ENCODE measurements around the gene GGA1. TPM values are rescaled to one million over a fixed set of nuclear protein-coding genes. Genes with fewer than 3 reads are reported as not detected.

Gene GGA1
- total RNA-seq, 3 donors from 2014 or later = 73.3 to 79.5 (median 77.3) TPM

GRCh38 chr22:37626556-37627075 is 18.0 kb downstream of the GGA1 start:
- Mint-ChIP-seq H3K27me3 (ENCODE audit: low read depth) (no peaks in the 10 kb centered on the region), H3K9me3 (no peaks in the 10 kb centered on the region), H3K4me1 (ENCODE audit: low read depth) (peaks cover 53% of the 10 kb centered on the region), H3K36me3 (ENCODE audit: insufficient read depth) (peaks cover 7% of the 10 kb centered on the region), H3K4me3 (peak overlapping the region; percentile 56)
- ATAC-seq (no peak), DNase-seq (no peak)

GRCh38 chr22:37627121-37627520 is 18.5 kb downstream of the GGA1 start:
- peak; percentile 6 to 27 for ATAC-seq
- H3K27me3 Mint-ChIP-seq (ENCODE audit: low read depth) = no peaks in the 10 kb centered on the region
- H3K36me3 Mint-ChIP-seq (ENCODE audit: insufficient read depth) = peaks cover 7% of the 10 kb centered on the region
- H3K9me3 Mint-ChIP-seq = no peaks in the 10 kb centered on the region
- peak overlapping the region; percentile 56 for H3K4me3 Mint-ChIP-seq
- peaks cover 58% of the 10 kb centered on the region for H3K4me1 Mint-ChIP-seq (ENCODE audit: low read depth)
- no peak for DNase-seq

GRCh38 chr22:37627545-37627944 is 18.9 kb downstream of the GGA1 start:
- peaks cover 59% of the 10 kb centered on the region for H3K4me1 Mint-ChIP-seq (ENCODE audit: low read depth)
- no peaks in the 10 kb centered on the region for H3K27me3 Mint-ChIP-seq (ENCODE audit: low read depth)
- peaks cover 7% of the 10 kb centered on the region for H3K36me3 Mint-ChIP-seq (ENCODE audit: insufficient read depth)
- ATAC-seq = peak; percentile 64 to 71
- peak; percentile 31 for DNase-seq
- H3K4me3 Mint-ChIP-seq = peak overlapping the region; percentile 56
- H3K9me3 Mint-ChIP-seq = no peaks in the 10 kb centered on the region

GRCh38 chr22:37628830-37629229 is 20.2 kb downstream of the GGA1 start:
- Mint-ChIP-seq H3K36me3 (ENCODE audit: insufficient read depth) (peaks cover 4% of the 10 kb centered on the region), H3K4me3 (no peak overlapping the region), H3K4me1 (ENCODE audit: low read depth) (peaks cover 61% of the 10 kb centered on the region)

GRCh38 chr22:37629928-37630327 is 21.3 kb downstream of the GGA1 start:
- Mint-ChIP-seq H3K27me3 (ENCODE audit: low read depth) (no peaks in the 10 kb centered on the region), H3K9me3 (no peaks in the 10 kb centered on the region), H3K4me3 (no peak overlapping the region), H3K4me1 (ENCODE audit: low read depth) (peaks cover 65% of the 10 kb centered on the region), H3K36me3 (ENCODE audit: insufficient read depth) (peaks cover 3% of the 10 kb centered on the region)
- ATAC-seq = no peak
- DNase-seq = no peak

More at GRCh38 chr22:37628830-37629229, 20.2 kb downstream of the GGA1 start:
- Mint-ChIP-seq H3K27me3 (ENCODE audit: low read depth) (no peaks in the 10 kb centered on the region), H3K9me3 (no peaks in the 10 kb centered on the region)
- ATAC-seq = no peak
- DNase-seq = no peak

- H3K4me3 Mint-ChIP-seq = no peak overlapping the region
Observed at GRCh38 chr22:37630839-37631435, 22.3 kb downstream of the GGA1 start.

GRCh38 chr22:37631448-37632173 is 23.0 kb downstream of the GGA1 start:
- ATAC-seq = no peak
- Mint-ChIP-seq H3K4me3 (peak overlapping the region; percentile 46), H3K4me1 (ENCODE audit: low read depth) (peaks cover 64% of the 10 kb centered on the region), H3K36me3 (ENCODE audit: insufficient read depth) (no peaks in the 10 kb centered on the region), H3K27me3 (ENCODE audit: low read depth) (no peaks in the 10 kb centered on the region), H3K9me3 (no peaks in the 10 kb centered on the region)
- no peak for DNase-seq

More at GRCh38 chr22:37630839-37631435, 22.3 kb downstream of the GGA1 start:
- ATAC-seq = no peak
- no peak for DNase-seq
- Mint-ChIP-seq H3K27me3 (ENCODE audit: low read depth) (no peaks in the 10 kb centered on the region), H3K9me3 (no peaks in the 10 kb centered on the region), H3K36me3 (ENCODE audit: insufficient read depth) (no peaks in the 10 kb centered on the region), H3K4me1 (ENCODE audit: low read depth) (peaks cover 65% of the 10 kb centered on the region)

- peaks cover 64% of the 10 kb centered on the region for H3K4me1 Mint-ChIP-seq (ENCODE audit: low read depth)
- H3K9me3 Mint-ChIP-seq = no peaks in the 10 kb centered on the region
- ATAC-seq (no peak), DNase-seq (no peak)
- H3K27me3 Mint-ChIP-seq (ENCODE audit: low read depth) = no peaks in the 10 kb centered on the region
- no peaks in the 10 kb centered on the region for H3K36me3 Mint-ChIP-seq (ENCODE audit: insufficient read depth)
- H3K4me3 Mint-ChIP-seq = peak overlapping the region; percentile 65
Observed at GRCh38 chr22:37632174-37633088, 23.8 kb downstream of the GGA1 start.

- no peaks in the 10 kb centered on the region for H3K36me3 Mint-ChIP-seq (ENCODE audit: insufficient read depth)
- no peaks in the 10 kb centered on the region for H3K27me3 Mint-ChIP-seq (ENCODE audit: low read depth)
- peaks cover 64% of the 10 kb centered on the region for H3K4me1 Mint-ChIP-seq (ENCODE audit: low read depth)
- H3K4me3 Mint-ChIP-seq = peak overlapping the region; percentile 65
- no peaks in the 10 kb centered on the region for H3K9me3 Mint-ChIP-seq
- ATAC-seq (peak; percentile 49 to 58), DNase-seq (no peak)
Observed at GRCh38 chr22:37633089-37633624, 24.5 kb downstream of the GGA1 start.

- H3K9me3 Mint-ChIP-seq = no peaks in the 10 kb centered on the region
- peak; percentile 70 to 75 for ATAC-seq
- H3K4me1 Mint-ChIP-seq (ENCODE audit: low read depth) = peaks cover 65% of the 10 kb centered on the region
- H3K27me3 Mint-ChIP-seq (ENCODE audit: low read depth) = no peaks in the 10 kb centered on the region
- DNase-seq = peak; percentile 36
- no peaks in the 10 kb centered on the region for H3K36me3 Mint-ChIP-seq (ENCODE audit: insufficient read depth)
- H3K4me3 Mint-ChIP-seq = peak overlapping the region; percentile 65
Observed at GRCh38 chr22:37633625-37634416, 25.2 kb downstream of the GGA1 start.

GRCh38 chr22:37634417-37634924 is 25.8 kb downstream of the GGA1 start:
- no peaks in the 10 kb centered on the region for H3K36me3 Mint-ChIP-seq (ENCODE audit: insufficient read depth)
- DNase-seq (no peak), ATAC-seq (no peak)

GRCh38 chr22:37635157-37635556 is 26.5 kb downstream of the GGA1 start:
- DNase-seq (no peak), ATAC-seq (no peak)
- Mint-ChIP-seq H3K9me3 (no peaks in the 10 kb centered on the region), H3K4me1 (ENCODE audit: low read depth) (peaks cover 65% of the 10 kb centered on the region), H3K27me3 (ENCODE audit: low read depth) (no peaks in the 10 kb centered on the region), H3K4me3 (no peak overlapping the region), H3K36me3 (ENCODE audit: insufficient read depth) (no peaks in the 10 kb centered on the region)

More at GRCh38 chr22:37634417-37634924, 25.8 kb downstream of the GGA1 start:
- no peaks in the 10 kb centered on the region for H3K27me3 Mint-ChIP-seq (ENCODE audit: low read depth)
- peaks cover 65% of the 10 kb centered on the region for H3K4me1 Mint-ChIP-seq (ENCODE audit: low read depth)
- no peaks in the 10 kb centered on the region for H3K9me3 Mint-ChIP-seq
- peak overlapping the region; percentile 50 for H3K4me3 Mint-ChIP-seq
